ENCODE data around the gene AOPEP. TPM values are rescaled to one million over a fixed set of nuclear protein-coding genes. Genes with fewer than 3 reads are reported as not detected.

AOPEP gene
- total and polyA plus RNA-seq, 2 of the 13 experiments (the other 11 are each of a cell fraction or from before 2014, with no cell fraction given) = 22.2 to 41.6 TPM

GRCh38 chr9:94993160-94993820, 266.8 kb downstream of the AOPEP start (continued):
- TF ChIP-seq, protein P1, sequence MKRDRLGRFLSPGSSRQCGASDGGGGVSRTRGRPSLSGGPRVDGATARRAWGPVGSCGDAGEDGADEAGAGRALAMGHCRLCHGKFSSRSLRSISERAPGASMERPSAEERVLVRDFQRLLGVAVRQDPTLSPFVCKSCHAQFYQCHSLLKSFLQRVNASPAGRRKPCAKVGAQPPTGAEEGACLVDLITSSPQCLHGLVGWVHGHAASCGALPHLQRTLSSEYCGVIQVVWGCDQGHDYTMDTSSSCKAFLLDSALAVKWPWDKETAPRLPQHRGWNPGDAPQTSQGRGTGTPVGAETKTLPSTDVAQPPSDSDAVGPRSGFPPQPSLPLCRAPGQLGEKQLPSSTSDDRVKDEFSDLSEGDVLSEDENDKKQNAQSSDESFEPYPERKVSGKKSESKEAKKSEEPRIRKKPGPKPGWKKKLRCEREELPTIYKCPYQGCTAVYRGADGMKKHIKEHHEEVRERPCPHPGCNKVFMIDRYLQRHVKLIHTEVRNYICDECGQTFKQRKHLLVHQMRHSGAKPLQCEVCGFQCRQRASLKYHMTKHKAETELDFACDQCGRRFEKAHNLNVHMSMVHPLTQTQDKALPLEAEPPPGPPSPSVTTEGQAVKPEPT (CRISPR knock-in tag; IDR thresholded peaks at IDR 0.05; ENCODE audit: low read depth) = no peak
- TF ChIP-seq ZNF552 (CRISPR knock-in tag; IDR thresholded peaks at IDR 0.05; ENCODE audit: borderline replicate concordance) (no peak), MAX (IDR thresholded peaks at IDR 0.05) (no peak), POLR2A (IDR thresholded peaks at IDR 0.05; ENCODE audit: insufficient read depth in 1 of 2, low read depth in 2 of 2, low read length in 2 of 2) (no peak), RAD21 (CRISPR knock-in tag; IDR thresholded peaks at IDR 0.05) (no peak), ZSCAN29 (CRISPR knock-in tag; conservative IDR thresholded peaks at IDR 0.05) (no peak), ZNF512 (CRISPR knock-in tag; IDR thresholded peaks at IDR 0.05) (no peak), RAD51 (IDR thresholded peaks at IDR 0.05; ENCODE audit: borderline replicate concordance) (no peak), ZBTB7A (CRISPR knock-in tag; IDR thresholded peaks at IDR 0.05) (no peak), ZFP82 (CRISPR knock-in tag; IDR thresholded peaks at IDR 0.05; ENCODE audit: borderline replicate concordance) (0 out of 2 replicates have a peak, but pooled peaks have one; percentile 31), BRF2 (CRISPR knock-in tag; IDR thresholded peaks at IDR 0.05) (no peak), ZNF839 (CRISPR knock-in tag; IDR thresholded peaks at IDR 0.05; ENCODE audit: borderline replicate concordance) (no peak), BCL6 (CRISPR knock-in tag; IDR thresholded peaks at IDR 0.05) (peak; percentile 66), ATF4 (CRISPR knock-in tag; IDR thresholded peaks at IDR 0.05) (no peak), ESRRA (CRISPR knock-in tag; IDR thresholded peaks at IDR 0.05; ENCODE audit: low read depth) (no peak), ZMYM4 (CRISPR knock-in tag; IDR thresholded peaks at IDR 0.05) (no peak; the same call in 1 of the 2 replicates), ZNF30 (CRISPR knock-in tag; IDR thresholded peaks at IDR 0.05) (no peak), ZNF629 (CRISPR knock-in tag; conservative IDR thresholded peaks at IDR 0.05) (no peak), HNF4A (CRISPR knock-in tag; IDR thresholded peaks at IDR 0.05) (peak; percentile 89), ZNF614 (CRISPR knock-in tag; IDR thresholded peaks at IDR 0.05; ENCODE audit: borderline replicate concordance) (no peak), CREBL2 (CRISPR knock-in tag; IDR thresholded peaks at IDR 0.05; ENCODE audit: borderline replicate concordance) (no peak), ZNF292 (CRISPR knock-in tag; IDR thresholded peaks at IDR 0.05; ENCODE audit: borderline replicate concordance, low read depth) (no peak)
- TF ChIP-seq, protein P2, sequence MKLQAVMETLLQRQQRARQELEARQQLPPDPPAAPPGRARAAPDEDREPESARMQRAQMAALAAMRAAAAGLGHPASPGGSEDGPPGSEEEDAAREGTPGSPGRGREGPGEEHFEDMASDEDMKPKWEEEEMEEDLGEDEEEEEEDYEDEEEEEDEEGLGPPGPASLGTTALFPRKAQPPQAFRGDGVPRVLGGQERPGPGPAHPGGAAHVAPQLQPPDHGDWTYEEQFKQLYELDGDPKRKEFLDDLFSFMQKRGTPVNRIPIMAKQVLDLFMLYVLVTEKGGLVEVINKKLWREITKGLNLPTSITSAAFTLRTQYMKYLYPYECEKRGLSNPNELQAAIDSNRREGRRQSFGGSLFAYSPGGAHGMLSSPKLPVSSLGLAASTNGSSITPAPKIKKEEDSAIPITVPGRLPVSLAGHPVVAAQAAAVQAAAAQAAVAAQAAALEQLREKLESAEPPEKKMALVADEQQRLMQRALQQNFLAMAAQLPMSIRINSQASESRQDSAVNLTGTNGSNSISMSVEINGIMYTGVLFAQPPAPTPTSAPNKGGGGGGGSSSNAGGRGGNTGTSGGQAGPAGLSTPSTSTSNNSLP (IDR thresholded peaks at IDR 0.05; ENCODE audit: low read depth, low read length) = 0 out of 2 replicates have a peak, but pooled peaks have one; percentile 44
